Body of pancreas (tissue), 4 donors: ENCODE data around the gene ERC2. TPM values are rescaled to one million over a fixed set of nuclear protein-coding genes. Genes with fewer than 3 reads are reported as not detected.

Source experiments
- ATAC-seq: fragments of 150-250 bp; one replicate; pipeline ENCODE4 v1.9.1; 2016
- DNase-seq, 4 donors: peaks; one replicate each; pipeline ENCODE4 v3.0.0-alpha.2; 2019
- H3K27ac ChIP-seq, 4 donors: fragments of 200-600 bp; sonication (generic); 1 replicate in 3 of 4; 2 replicates in 1 of 4; pipeline versions ENCODE4 v1.5.1 to v1.6.1; 2016 to 2019; ENCODE audit warnings: mild to moderate bottlenecking in 1 of 4, mixed read lengths in 1 of 4, moderate library complexity in 1 of 4
- H3K27me3 ChIP-seq, 2 donors: fragments of 200-600 bp; sonication (generic); one replicate each; pipeline ENCODE4 v1.6.0; 2016; ENCODE audit warnings: mild to moderate bottlenecking in 1 of 2
- H3K36me3 ChIP-seq, 2 donors: fragments of 200-600 bp; sonication (generic); replicated peaks in 1 of 2; 2 replicates each; pipeline ENCODE4 v1.5.1; 2016; ENCODE audit warnings: low read depth in 2 of 2; ENCODE audit not compliant: insufficient read depth in 1 of 2
- H3K4me1 ChIP-seq: fragments of 200-600 bp; sonication (generic); one replicate; pipeline ENCODE4 v1.6.0; 2016
- H3K4me3 ChIP-seq, 2 donors: fragments of 200-600 bp; sonication (generic); 1 replicate in 1 of 2; 2 replicates in 1 of 2; pipeline ENCODE4 v1.5.1; 2016 to 2019
- H3K9me3 ChIP-seq, 3 donors: fragments of 200-600 bp; sonication (generic); 1 replicate in 2 of 3; 2 replicates in 1 of 3; pipeline ENCODE4 v1.5.1; 2016
- CTCF ChIP-seq, 7 experiments: fragments of 450-650 bp in 4 of 7; fragments of 200-600 bp in 3 of 7; sonication (generic) in 3 of 7; IDR thresholded peaks; one replicate each; pipeline ENCODE4 v1.5.1; 2016 to 2019; ENCODE audit warnings: antibody characterized with exemption in 7 of 7
- POLR2A ChIP-seq, 3 donors: fragments of 450-650 bp; IDR thresholded peaks; one replicate each; pipeline ENCODE4 v1.6.1; 2016; ENCODE audit warnings: antibody characterized with exemption in 3 of 3, mild to moderate bottlenecking in 2 of 3
- WGBS, 2 donors: methylation state at CpG; one replicate each; pipeline ENCODE4 v1.1.5; 2017; 5-methylcytosine and 5-hydroxymethylcytosine counted together
- intact Hi-C: fragments of 100-400 bp; cut with DNase I; formaldehyde crosslinking; loops from one replicate; pipeline ENCODE4 v1.15.1; 2023
- total RNA-seq, 2 donors: library from RNA; depleted of rRNA; stranded (reverse); fragments of >200 nt; gene quantifications; one replicate each; pipeline ENCODE4 v1.1.0, GENCODE V29; 2016

ERC2 gene
- total RNA-seq, 2 donors from 2014 or later, result 4.0 to 4.7 TPM

- TF ChIP-seq POLR2A (IDR thresholded peaks at IDR 0.05) (no peak), CTCF (IDR thresholded peaks at IDR 0.05) (no peak)
- no peaks in the 10 kb centered on the region for H3K4me1 ChIP-seq
- ATAC-seq (no peak), DNase-seq (no peak)
- H3K27me3 ChIP-seq, result no peaks in the 10 kb centered on the region
- no peaks in the 10 kb centered on the region for H3K36me3 ChIP-seq
- 76 to 78% methylated on average over 4 of the region's 4 CpGs for WGBS, 2 donors
- intact Hi-C loops, result no loop called here
- no peak overlapping the region for H3K4me3 ChIP-seq
- no peaks in the 10 kb centered on the region for H3K9me3 ChIP-seq
- no peak overlapping the region for H3K27ac ChIP-seq
Observed at GRCh38 chr3:55955891-55956477, 512.3 kb downstream of the ERC2 start.

GRCh38 chr3:55951388-55951787 lies 516.9 kb downstream of the ERC2 start:
- no peak overlapping the region for H3K4me3 ChIP-seq
- DNase-seq (no peak), ATAC-seq (no peak)
- no peaks in the 10 kb centered on the region for H3K9me3 ChIP-seq
- intact Hi-C loops, result no loop called here
- no peak overlapping the region for H3K27ac ChIP-seq
- no peaks in the 10 kb centered on the region for H3K4me1 ChIP-seq
- no peak for TF ChIP-seq CTCF (IDR thresholded peaks at IDR 0.05)
- TF ChIP-seq POLR2A (IDR thresholded peaks at IDR 0.05), result no peak
- no peaks in the 10 kb centered on the region for H3K36me3 ChIP-seq
- 85 to 89% methylated on average over 4 of the region's 4 CpGs for WGBS, 2 donors
- no peaks in the 10 kb centered on the region for H3K27me3 ChIP-seq

- H3K27ac ChIP-seq, result no peak overlapping the region
- H3K4me3 ChIP-seq, result no peak overlapping the region
- H3K4me1 ChIP-seq, result no peaks in the 10 kb centered on the region
- H3K36me3 ChIP-seq, result no peaks in the 10 kb centered on the region
- intact Hi-C loops, result no loop called here
- ATAC-seq, result no peak
- no peak for DNase-seq
- TF ChIP-seq CTCF (IDR thresholded peaks at IDR 0.05), result no peak
- no peak for TF ChIP-seq POLR2A (IDR thresholded peaks at IDR 0.05)
- H3K9me3 ChIP-seq, result no peaks in the 10 kb centered on the region
- 65 to 69% methylated on average over 5 of the region's 5 CpGs for WGBS, 2 donors
- no peaks in the 10 kb centered on the region for H3K27me3 ChIP-seq
Observed at GRCh38 chr3:55947406-55947805, 520.9 kb downstream of the ERC2 start.

- intact Hi-C loops, result no loop called here
- no peak overlapping the region for H3K27ac ChIP-seq
- no peaks in the 10 kb centered on the region for H3K27me3 ChIP-seq
- H3K4me1 ChIP-seq, result no peaks in the 10 kb centered on the region
- DNase-seq (no peak), ATAC-seq (no peak)
- H3K36me3 ChIP-seq, result no peaks in the 10 kb centered on the region
- no peak overlapping the region for H3K4me3 ChIP-seq
- 78 to 84% methylated on average over 4 of the region's 4 CpGs for WGBS, 2 donors
- no peaks in the 10 kb centered on the region for H3K9me3 ChIP-seq
- TF ChIP-seq CTCF (IDR thresholded peaks at IDR 0.05), result no peak
- TF ChIP-seq POLR2A (IDR thresholded peaks at IDR 0.05), result no peak
Observed at GRCh38 chr3:55946574-55947160, 521.6 kb downstream of the ERC2 start.

- no peaks in the 10 kb centered on the region for H3K27me3 ChIP-seq
- H3K9me3 ChIP-seq, result no peaks in the 10 kb centered on the region
- intact Hi-C loops, result no loop called here
- no peaks in the 10 kb centered on the region for H3K36me3 ChIP-seq
- ATAC-seq (no peak), DNase-seq (no peak)
- no peak overlapping the region for H3K4me3 ChIP-seq
- TF ChIP-seq CTCF (IDR thresholded peaks at IDR 0.05), result no peak
- TF ChIP-seq POLR2A (IDR thresholded peaks at IDR 0.05), result no peak
- H3K27ac ChIP-seq, result no peak overlapping the region
- 82 to 88% methylated on average over 2 of the region's 2 CpGs for WGBS, 2 donors
- H3K4me1 ChIP-seq, result no peaks in the 10 kb centered on the region
Observed at GRCh38 chr3:55942868-55943267, 525.4 kb downstream of the ERC2 start.
